ENCODE data around the gene RCAN2. TPM values are rescaled to one million over a fixed set of nuclear protein-coding genes. Genes with fewer than 3 reads are reported as not detected.

Gene RCAN2
- total RNA-seq, 4 donors from 2014 or later = 46.9 to 289 (median 171) TPM

GRCh38 chr6:46175446-46175845 lies 315.8 kb downstream of the RCAN2 start:
- TF ChIP-seq CTCF (IDR thresholded peaks at IDR 0.05) (no peak), POLR2AphosphoS5 (IDR thresholded peaks at IDR 0.05) (no peak), POLR2A (IDR thresholded peaks at IDR 0.05) (no peak), EP300 (IDR thresholded peaks at IDR 0.05) (no peak)
- no peak for ATAC-seq
- WGBS, 2 donors (ENCODE audit: low coverage in 1 of 2) = 88 to 90% methylated on average over 4 of the region's 4 CpGs

GRCh38 chr6:46174904-46175303 lies 316.3 kb downstream of the RCAN2 start:
- H3K4me3 ChIP-seq = no peak overlapping the region
- H3K36me3 ChIP-seq = no peaks in the 10 kb centered on the region
- H3K27me3 ChIP-seq = peaks cover 12% of the 10 kb centered on the region
- 68% methylated on average over 3 of the region's 3 CpGs; no CpG with 5 or more reads in 1 of the 2 donors for WGBS, 2 donors (ENCODE audit: low coverage in 1 of 2)
- no peak for TF ChIP-seq CTCF (IDR thresholded peaks at IDR 0.05)
- TF ChIP-seq POLR2A (IDR thresholded peaks at IDR 0.05) = no peak
- no peak for TF ChIP-seq POLR2AphosphoS5 (IDR thresholded peaks at IDR 0.05)
- no peak for TF ChIP-seq EP300 (IDR thresholded peaks at IDR 0.05)
- no peak overlapping the region for H3K27ac ChIP-seq
- no peaks in the 10 kb centered on the region for H3K9me3 ChIP-seq
- peaks cover 0 to 13% (median 10%) of the 10 kb centered on the region in 3 donors for H3K4me1 ChIP-seq
- ATAC-seq = no peak

More at GRCh38 chr6:46175446-46175845, 315.8 kb downstream of the RCAN2 start:
- H3K4me1 ChIP-seq = peaks cover 0 to 9% (median 5%) of the 10 kb centered on the region in 3 donors
- no peak overlapping the region for H3K27ac ChIP-seq
- no peaks in the 10 kb centered on the region for H3K9me3 ChIP-seq
- H3K27me3 ChIP-seq = peaks cover 12% of the 10 kb centered on the region
- no peaks in the 10 kb centered on the region for H3K36me3 ChIP-seq
- H3K4me3 ChIP-seq = no peak overlapping the region

- Histone ChIP-seq H3K9me3 (no peaks in the 10 kb centered on the region), H3K4me1 (peaks cover 0 to 13% (median 10%) of the 10 kb centered on the region in 3 donors), H3K36me3 (no peaks in the 10 kb centered on the region), H3K27ac (no peak overlapping the region), H3K4me3 (no peak overlapping the region), H3K27me3 (peaks cover 20% of the 10 kb centered on the region)
- no peak for ATAC-seq
- TF ChIP-seq POLR2AphosphoS5 (IDR thresholded peaks at IDR 0.05) (no peak), CTCF (IDR thresholded peaks at IDR 0.05) (no peak), EP300 (IDR thresholded peaks at IDR 0.05) (no peak), POLR2A (IDR thresholded peaks at IDR 0.05) (no peak)
- WGBS, 2 donors (ENCODE audit: low coverage in 1 of 2) = 79 to 89% methylated on average over 3 to 4 of the region's 4 CpGs
Observed at GRCh38 chr6:46172176-46172575, 319.1 kb downstream of the RCAN2 start.

Other genes starting within 250 kb of the RCAN2 start
- 10 to 100 TPM in 3 of 4 donors, 1 to 10 TPM in 1; 7.6 to 55.9 (median 23.2) TPM for gene CYP39A1, start 161.4 kb upstream of the RCAN2 start, total RNA-seq
- gene SLC25A27, start 161.5 kb upstream of the RCAN2 start, total RNA-seq = 10 to 100 TPM in 3 of 4 donors, 1 to 10 TPM in 1; 7.8 to 82.2 (median 47.3) TPM
- gene TDRD6, start 196.4 kb upstream of the RCAN2 start, total RNA-seq = 1 to 10 TPM in 2 of 4 donors, under 1 TPM in 2; 0.15 to 5.1 (median 2.0) TPM
- gene PLA2G7, start 243.9 kb upstream of the RCAN2 start, total RNA-seq = not detected

All from gastroesophageal sphincter (tissue), 4 donors.